Esophagus muscularis mucosa (tissue), 3 donors: Measurements from ENCODE around the gene PARD6B.

Experiments
- POLR2A ChIP-seq: fragments of 450-650 bp; IDR thresholded peaks from one replicate; pipeline ENCODE4 v1.6.1; 2017; ENCODE audit warnings: antibody characterized with exemption, moderate library complexity, mild to moderate bottlenecking, low read depth
- TF ChIP-seq, protein P1 (sequence below), 3 experiments: fragments of 200-600 bp in 2 of 3; fragments of 450-650 bp in 1 of 3; sonication (generic) in 2 of 3; IDR thresholded peaks; one replicate each; pipeline ENCODE4 v1.5.1; 2017 to 2019; ENCODE audit warnings: antibody characterized with exemption in 3 of 3, mild to moderate bottlenecking in 2 of 3, moderate library complexity in 1 of 3

GRCh38 chr20:50747275-50747674, 15.9 kb downstream of the PARD6B start:
- TF ChIP-seq, protein P1, sequence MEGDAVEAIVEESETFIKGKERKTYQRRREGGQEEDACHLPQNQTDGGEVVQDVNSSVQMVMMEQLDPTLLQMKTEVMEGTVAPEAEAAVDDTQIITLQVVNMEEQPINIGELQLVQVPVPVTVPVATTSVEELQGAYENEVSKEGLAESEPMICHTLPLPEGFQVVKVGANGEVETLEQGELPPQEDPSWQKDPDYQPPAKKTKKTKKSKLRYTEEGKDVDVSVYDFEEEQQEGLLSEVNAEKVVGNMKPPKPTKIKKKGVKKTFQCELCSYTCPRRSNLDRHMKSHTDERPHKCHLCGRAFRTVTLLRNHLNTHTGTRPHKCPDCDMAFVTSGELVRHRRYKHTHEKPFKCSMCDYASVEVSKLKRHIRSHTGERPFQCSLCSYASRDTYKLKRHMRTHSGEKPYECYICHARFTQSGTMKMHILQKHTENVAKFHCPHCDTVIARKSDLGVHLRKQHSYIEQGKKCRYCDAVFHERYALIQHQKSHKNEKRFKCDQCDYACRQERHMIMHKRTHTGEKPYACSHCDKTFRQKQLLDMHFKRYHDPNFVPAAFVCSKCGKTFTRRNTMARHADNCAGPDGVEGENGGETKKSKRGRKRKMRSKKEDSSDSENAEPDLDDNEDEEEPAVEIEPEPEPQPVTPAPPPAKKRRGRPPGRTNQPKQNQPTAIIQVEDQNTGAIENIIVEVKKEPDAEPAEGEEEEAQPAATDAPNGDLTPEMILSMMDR (IDR thresholded peaks at IDR 0.05): no peak
- TF ChIP-seq POLR2A: no peak
